Measurements from ENCODE around the gene PPFIA2.

PPFIA2 gene

GRCh38 chr12:81759190-81760051 is at the start of gene PPFIA2:
Gene PPFIA2, minus strand, starts transcription at chr12:81759350.
- no peak for DNase-seq

- no peak for DNase-seq
Measured at GRCh38 chr12:81800298-81801148, 41.4 kb upstream of the PPFIA2 start.

- no peak for DNase-seq
Measured at GRCh38 chr12:81798294-81798693, 39.1 kb upstream of the PPFIA2 start.

- peak; percentile 20 for DNase-seq
Measured at GRCh38 chr12:81797100-81797499, 38.0 kb upstream of the PPFIA2 start.

GRCh38 chr12:81792666-81793065 is 33.5 kb upstream of the PPFIA2 start:
- DNase-seq: no peak

GRCh38 chr12:81779216-81779615 is 20.1 kb upstream of the PPFIA2 start:
- DNase-seq: no peak

- DNase-seq: no peak
Measured at GRCh38 chr12:81778719-81779118, 19.6 kb upstream of the PPFIA2 start.

- DNase-seq: no peak
Measured at GRCh38 chr12:81758421-81759189, 545 bp downstream of the PPFIA2 start.

- no peak for DNase-seq
Measured at GRCh38 chr12:81757731-81758365, 1.3 kb downstream of the PPFIA2 start.

GRCh38 chr12:81729781-81730180 is 29.4 kb downstream of the PPFIA2 start:
- DNase-seq: no peak

- no peak for DNase-seq
Measured at GRCh38 chr12:81727391-81727790, 31.8 kb downstream of the PPFIA2 start.

GRCh38 chr12:81726634-81727033 is 32.5 kb downstream of the PPFIA2 start:
- no peak for DNase-seq

GRCh38 chr12:81723361-81723760 is 35.8 kb downstream of the PPFIA2 start:
- no peak for DNase-seq

GRCh38 chr12:81722004-81722403 is 37.1 kb downstream of the PPFIA2 start:
- DNase-seq: no peak

- no peak for DNase-seq
Measured at GRCh38 chr12:81718616-81719015, 40.5 kb downstream of the PPFIA2 start.

GRCh38 chr12:81712536-81712935 is 46.6 kb downstream of the PPFIA2 start:
- DNase-seq: no peak

GRCh38 chr12:81705586-81705985 is 53.6 kb downstream of the PPFIA2 start:
- no peak for DNase-seq

GRCh38 chr12:81699551-81699950 is 59.6 kb downstream of the PPFIA2 start:
- no peak for DNase-seq

- no peak for DNase-seq
Measured at GRCh38 chr12:81692008-81692407, 67.1 kb downstream of the PPFIA2 start.

- no peak for DNase-seq
Measured at GRCh38 chr12:81683881-81684280, 75.3 kb downstream of the PPFIA2 start.

- DNase-seq: no peak
Measured at GRCh38 chr12:81679614-81680013, 79.5 kb downstream of the PPFIA2 start.

- DNase-seq: no peak
Measured at GRCh38 chr12:81670759-81671158, 88.4 kb downstream of the PPFIA2 start.

- DNase-seq: no peak
Measured at GRCh38 chr12:81668475-81668874, 90.7 kb downstream of the PPFIA2 start.
